Stimulated activated CD4-positive, alpha-beta T cell treated with anti-CD3 and anti-CD28 coated beads, Interleukin-1b, Interleukin-23, amount 100 ng/mL, for 4 hours (primary cell): Measurements from ENCODE around the gene CADM2.

Experiments used
- DNase-seq, 2 donors: peaks; one replicate each; pipeline ENCODE4 v3.0.0-alpha.2; 2020; ENCODE audit warnings: low read depth in 2 of 2

Gene CADM2

DNA sequence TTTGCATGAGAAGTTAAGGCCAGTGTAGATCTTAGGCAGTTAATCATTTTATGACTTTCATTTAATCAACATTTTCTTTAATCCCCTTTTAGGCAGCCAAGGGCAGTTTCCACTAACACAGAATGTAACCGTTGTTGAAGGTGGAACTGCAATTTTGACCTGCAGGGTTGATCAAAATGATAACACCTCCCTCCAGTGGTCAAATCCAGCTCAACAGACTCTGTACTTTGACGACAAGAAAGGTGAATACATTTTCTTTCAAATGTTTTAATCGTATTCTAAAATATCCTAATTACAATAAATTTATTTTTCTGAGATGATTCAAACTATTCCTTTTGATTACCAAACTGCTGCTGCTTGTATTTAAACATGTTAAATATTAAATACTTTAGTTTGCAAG, 843.2 kb downstream of the CADM2 start:
- no peak for DNase-seq

GRCh38 chr3:85808755-85809154, 850.0 kb downstream of the CADM2 start:
- DNase-seq = no peak

- no peak for DNase-seq
Measured at GRCh38 chr3:85821130-85821756, 862.5 kb downstream of the CADM2 start.

- no peak for DNase-seq
Measured at GRCh38 chr3:85835857-85836440, 877.2 kb downstream of the CADM2 start.

DNA sequence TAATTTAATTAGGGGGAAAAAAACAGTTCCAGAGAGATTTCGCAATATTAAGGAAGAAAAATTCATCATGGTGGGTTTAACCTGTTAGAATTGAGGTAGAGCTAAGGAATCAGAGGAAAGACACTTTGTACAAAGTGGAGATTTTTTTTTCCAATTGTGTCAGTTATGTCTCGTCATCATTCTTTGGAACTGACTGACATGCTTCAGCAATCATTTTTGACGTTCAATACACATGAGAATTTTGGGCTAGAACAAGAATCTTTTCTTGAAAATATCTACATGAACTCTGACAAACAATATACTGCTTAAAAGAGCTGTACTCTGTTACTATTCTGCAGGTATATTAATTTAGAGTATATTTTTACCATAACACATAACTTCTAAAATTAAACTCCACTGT, 878.6 kb downstream of the CADM2 start:
- no peak for DNase-seq

- DNase-seq = no peak
Measured at GRCh38 chr3:85838921-85839320, 880.1 kb downstream of the CADM2 start.

DNA sequence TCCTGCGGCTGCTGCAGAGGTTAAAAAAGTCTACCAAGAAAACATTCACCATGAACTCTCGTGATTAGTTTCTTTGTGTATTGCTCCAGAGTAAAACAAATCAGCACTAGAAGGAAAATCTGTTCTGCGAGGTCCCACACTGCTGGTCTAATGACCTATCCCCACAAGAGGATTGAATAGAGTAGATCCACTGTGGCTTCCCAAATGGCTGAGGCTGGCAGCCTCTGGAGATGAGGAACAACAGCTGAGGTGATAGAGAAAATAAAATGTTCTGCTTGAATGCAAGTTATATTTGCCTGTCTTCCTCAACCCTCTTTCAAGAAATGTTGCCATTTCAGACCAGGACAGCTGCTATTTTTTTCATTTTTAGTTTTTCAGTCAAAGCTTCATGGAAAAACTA, 883.3 kb downstream of the CADM2 start:
- DNase-seq = no peak

DNA sequence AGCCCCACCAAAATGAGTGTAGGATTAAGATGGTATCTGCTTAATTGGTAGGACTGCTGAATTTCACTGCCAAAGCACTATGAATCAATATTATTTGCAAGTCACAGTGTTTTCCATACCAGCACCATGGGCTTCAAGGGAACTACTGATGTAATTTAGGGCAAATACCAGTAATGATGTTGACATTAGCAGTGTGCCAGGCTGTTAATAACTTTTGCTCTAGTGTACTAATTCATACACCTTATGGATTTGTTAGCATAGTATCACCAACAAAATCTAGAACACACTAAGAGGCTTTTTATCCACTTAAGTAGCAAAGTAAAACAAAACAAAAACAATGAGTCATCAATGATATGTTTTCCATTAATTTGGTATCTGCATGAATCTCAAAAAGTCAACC, 888.2 kb downstream of the CADM2 start:
- no peak for DNase-seq

- no peak for DNase-seq
Measured at GRCh38 chr3:85851071-85851470, 892.3 kb downstream of the CADM2 start.

- no peak for DNase-seq
Measured at GRCh38 chr3:85853805-85854204, 895.0 kb downstream of the CADM2 start.

- DNase-seq = no peak
Measured at GRCh38 chr3:85862893-85863455, 904.2 kb downstream of the CADM2 start.

GRCh38 chr3:85864896-85865295, 906.1 kb downstream of the CADM2 start:
- no peak for DNase-seq

DNA sequence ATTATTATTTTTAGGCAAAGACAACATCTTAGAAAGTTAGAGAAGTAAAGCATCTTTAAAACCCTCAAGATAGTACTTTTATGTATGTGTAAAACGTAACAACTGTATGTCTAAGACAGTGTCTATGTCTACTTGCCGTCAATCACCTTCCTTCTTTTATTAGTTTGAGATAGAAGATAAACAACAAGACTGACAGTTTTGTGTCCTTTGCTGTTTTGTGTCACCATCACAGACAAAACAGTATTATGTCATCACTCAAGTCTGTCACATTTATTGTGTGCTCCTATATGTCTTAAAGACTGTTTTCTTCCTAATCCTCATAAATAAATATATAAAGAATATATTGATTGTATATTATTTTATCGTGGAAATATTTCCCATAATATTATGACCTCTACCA, 908.3 kb downstream of the CADM2 start:
- no peak for DNase-seq

GRCh38 chr3:85875589-85875988, 916.8 kb downstream of the CADM2 start:
- DNase-seq = no peak

DNA sequence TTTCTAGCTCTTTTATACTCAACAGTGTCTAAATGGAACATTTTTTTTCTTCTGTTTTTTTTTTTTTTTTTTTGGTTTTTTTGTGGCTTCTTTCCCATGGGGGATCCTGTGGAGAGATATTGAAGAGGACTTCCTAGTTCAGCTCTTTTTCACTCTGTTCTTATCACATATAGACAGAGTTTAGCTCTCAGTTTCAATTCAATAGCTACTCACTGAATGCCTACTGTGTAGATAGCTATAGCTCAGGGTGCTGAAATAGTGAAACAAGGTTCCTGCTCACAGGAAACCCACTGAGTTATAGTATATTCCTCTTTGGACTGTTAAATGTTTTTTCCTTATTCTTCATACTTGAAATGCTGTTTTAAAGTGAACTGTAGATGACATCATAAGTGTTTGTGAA, 918.8 kb downstream of the CADM2 start:
- no peak for DNase-seq

GRCh38 chr3:85881833-85882393, 923.1 kb downstream of the CADM2 start:
- no peak for DNase-seq

- DNase-seq = no peak
Measured at GRCh38 chr3:85890043-85890555, 931.3 kb downstream of the CADM2 start.

DNA sequence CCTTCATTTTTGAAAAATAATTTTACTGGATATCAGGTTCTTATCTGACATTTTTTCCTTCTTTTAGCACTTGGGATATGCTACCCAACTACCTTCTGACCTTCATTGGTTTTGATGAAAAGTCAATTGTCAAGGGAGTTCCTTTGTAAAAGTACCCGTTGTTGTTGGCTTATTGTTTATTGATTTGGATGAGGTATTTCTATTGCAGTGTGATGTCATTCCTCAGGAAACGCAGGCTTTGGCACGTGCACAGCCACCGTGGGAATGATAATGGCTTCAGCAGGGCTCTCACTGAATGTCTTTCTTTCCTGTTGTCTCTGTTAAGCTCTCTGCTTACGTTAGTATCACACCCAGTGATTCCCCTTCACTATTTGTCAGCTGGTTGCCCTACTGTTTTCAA, 944.6 kb downstream of the CADM2 start:
- DNase-seq = no peak

GRCh38 chr3:85912980-85913379, 954.2 kb downstream of the CADM2 start:
- no peak for DNase-seq

DNA sequence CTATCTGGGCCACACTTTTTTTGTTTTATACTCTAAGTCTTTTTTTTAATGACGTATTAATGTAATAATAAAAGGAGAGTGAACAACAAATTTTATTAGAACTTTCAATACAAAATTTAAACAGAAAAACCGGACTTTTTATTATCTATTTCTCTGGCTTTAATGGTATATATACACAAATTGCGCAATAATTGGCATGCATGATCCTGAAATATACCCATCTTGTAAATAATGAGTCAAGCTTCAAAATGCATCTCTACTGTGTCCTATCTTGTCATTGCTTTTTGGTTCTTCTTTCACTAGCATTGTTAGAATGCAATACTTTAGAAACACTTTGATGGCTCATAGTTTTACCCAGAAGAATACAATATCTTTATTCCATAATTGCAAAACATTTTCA, 963.6 kb downstream of the CADM2 start:
- no peak for DNase-seq

DNA sequence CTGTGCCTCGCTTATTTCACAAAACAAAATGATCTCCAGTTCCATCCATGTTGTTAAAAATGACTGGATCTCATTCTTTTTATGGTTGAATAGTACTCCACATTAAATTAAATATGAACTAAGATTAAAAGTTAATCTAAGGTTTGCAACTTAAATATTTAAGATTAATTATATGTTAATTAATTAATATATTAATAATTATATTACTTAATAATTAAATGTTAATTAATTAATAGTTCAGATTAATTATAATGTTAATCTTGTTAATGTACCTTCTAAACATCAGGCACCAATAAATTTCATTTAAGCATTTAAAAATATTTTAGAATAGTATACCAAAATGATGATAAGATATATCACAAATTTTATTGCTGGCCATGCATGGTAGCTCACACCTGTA, 971.9 kb downstream of the CADM2 start:
- no peak for DNase-seq

DNA sequence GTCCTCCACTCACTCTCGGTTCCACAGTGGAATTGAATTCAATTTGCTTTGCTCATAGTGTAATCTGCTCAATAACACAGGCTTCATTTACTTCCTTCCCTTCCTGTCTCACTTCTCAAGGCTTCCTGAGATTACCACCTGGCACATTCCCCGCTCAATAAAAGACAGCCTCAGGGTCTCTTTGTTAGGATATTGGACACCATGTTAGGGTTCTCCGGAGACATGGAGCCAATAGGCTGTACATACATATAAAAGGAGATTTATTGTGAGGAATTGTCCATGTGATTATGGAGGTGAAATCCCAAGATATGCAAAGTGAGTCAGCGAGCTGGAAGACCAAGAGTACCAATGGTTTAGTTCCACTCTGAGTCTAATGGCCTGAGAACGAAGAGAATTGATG, 974.5 kb downstream of the CADM2 start:
- no peak for DNase-seq

DNA sequence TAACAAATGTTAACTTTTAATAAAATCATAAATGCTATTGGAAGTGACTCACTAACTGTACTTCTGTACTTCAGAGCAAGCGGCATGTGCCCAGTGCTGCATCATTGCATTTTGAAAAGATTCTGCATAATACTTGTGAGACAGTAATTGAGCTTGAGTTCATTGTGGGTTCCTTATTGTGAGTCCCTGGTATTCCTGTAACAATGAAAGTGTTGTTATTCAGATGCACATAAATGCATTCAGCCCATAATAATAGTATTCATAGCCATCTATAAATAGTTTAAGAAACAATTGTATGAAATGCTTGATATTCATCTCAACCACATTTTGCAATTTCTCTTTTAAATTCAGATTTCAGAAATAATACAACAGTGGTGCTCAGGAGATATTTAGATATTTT, 976.4 kb downstream of the CADM2 start:
- no peak for DNase-seq
